Stimulated activated CD8-positive, alpha-beta memory T cell treated with anti-CD3 and anti-CD28 coated beads, Interleukin-15, amount 100 ng/mL, for 48 hours (primary cell): ENCODE measurements around the gene LIPT2.
A peak's percentile ranks its signal among the peaks of the same experiment; 100 is the strongest.
"Not testable (repeated sequence)": the region's sequence is repeated elsewhere in the genome, so short reads cannot be mapped to it uniquely, and the experiment has no call there.

Source experiments
- DNase-seq, 2 donors: peaks; one replicate each; pipeline ENCODE4 v3.0.0-alpha.2; 2020; ENCODE audit warnings: low read depth in 2 of 2

The LIPT2 gene

GRCh38 chr11:74492974-74493790 is at the start of gene LIPT2:
TSS of gene LIPT2 (minus strand) at chr11:74493724. CDS start at chr11:74493703, 21 bp downstream.
- DNase-seq: peak; percentile 97 to 99

GRCh38 chr11:74541466-74541865 is 47.9 kb upstream of the LIPT2 start:
- DNase-seq: no peak

GRCh38 chr11:74540270-74540669 is 46.7 kb upstream of the LIPT2 start:
- no peak for DNase-seq

- no peak for DNase-seq
Observed at GRCh38 chr11:74538680-74539079, 45.2 kb upstream of the LIPT2 start.

GRCh38 chr11:74535371-74536160 is 42.0 kb upstream of the LIPT2 start:
- DNase-seq: no peak

- DNase-seq: not testable (repeated sequence)
Observed at GRCh38 chr11:74534946-74535275, 41.4 kb upstream of the LIPT2 start.

GRCh38 chr11:74534216-74534945 is 40.9 kb upstream of the LIPT2 start:
- DNase-seq: no peak

GRCh38 chr11:74533421-74533820 is 39.9 kb upstream of the LIPT2 start:
- no peak for DNase-seq

- DNase-seq: no peak
Observed at GRCh38 chr11:74532501-74533246, 39.1 kb upstream of the LIPT2 start.

GRCh38 chr11:74524978-74525377 is 31.5 kb upstream of the LIPT2 start:
- no peak for DNase-seq

GRCh38 chr11:74524501-74524900 is 31.0 kb upstream of the LIPT2 start:
- no peak for DNase-seq

- DNase-seq: no peak
Observed at GRCh38 chr11:74522776-74523175, 29.3 kb upstream of the LIPT2 start.

- no peak for DNase-seq
Observed at GRCh38 chr11:74521666-74522252, 28.2 kb upstream of the LIPT2 start.

GRCh38 chr11:74520927-74521665 is 27.6 kb upstream of the LIPT2 start:
- DNase-seq: no peak

GRCh38 chr11:74520316-74520715 is 26.8 kb upstream of the LIPT2 start:
- DNase-seq: no peak

GRCh38 chr11:74519710-74520109 is 26.2 kb upstream of the LIPT2 start:
- DNase-seq: no peak

- not testable (repeated sequence) for DNase-seq
Observed at GRCh38 chr11:74517592-74517991, 24.1 kb upstream of the LIPT2 start.

- no peak for DNase-seq
Observed at GRCh38 chr11:74507582-74507981, 14.1 kb upstream of the LIPT2 start.

GRCh38 chr11:74506823-74507222 is 13.3 kb upstream of the LIPT2 start:
- no peak for DNase-seq

- DNase-seq: no peak
Observed at GRCh38 chr11:74505911-74506310, 12.4 kb upstream of the LIPT2 start.
